Glomerular visceral epithelial cell (primary cell): ENCODE results near the gene ZAP70.

Source experiments
- DNase-seq: peaks from one replicate; pipeline ENCODE4 v3.0.0-alpha.2; 2016; ENCODE audit errors: extremely low spot score

The ZAP70 gene

DNA sequence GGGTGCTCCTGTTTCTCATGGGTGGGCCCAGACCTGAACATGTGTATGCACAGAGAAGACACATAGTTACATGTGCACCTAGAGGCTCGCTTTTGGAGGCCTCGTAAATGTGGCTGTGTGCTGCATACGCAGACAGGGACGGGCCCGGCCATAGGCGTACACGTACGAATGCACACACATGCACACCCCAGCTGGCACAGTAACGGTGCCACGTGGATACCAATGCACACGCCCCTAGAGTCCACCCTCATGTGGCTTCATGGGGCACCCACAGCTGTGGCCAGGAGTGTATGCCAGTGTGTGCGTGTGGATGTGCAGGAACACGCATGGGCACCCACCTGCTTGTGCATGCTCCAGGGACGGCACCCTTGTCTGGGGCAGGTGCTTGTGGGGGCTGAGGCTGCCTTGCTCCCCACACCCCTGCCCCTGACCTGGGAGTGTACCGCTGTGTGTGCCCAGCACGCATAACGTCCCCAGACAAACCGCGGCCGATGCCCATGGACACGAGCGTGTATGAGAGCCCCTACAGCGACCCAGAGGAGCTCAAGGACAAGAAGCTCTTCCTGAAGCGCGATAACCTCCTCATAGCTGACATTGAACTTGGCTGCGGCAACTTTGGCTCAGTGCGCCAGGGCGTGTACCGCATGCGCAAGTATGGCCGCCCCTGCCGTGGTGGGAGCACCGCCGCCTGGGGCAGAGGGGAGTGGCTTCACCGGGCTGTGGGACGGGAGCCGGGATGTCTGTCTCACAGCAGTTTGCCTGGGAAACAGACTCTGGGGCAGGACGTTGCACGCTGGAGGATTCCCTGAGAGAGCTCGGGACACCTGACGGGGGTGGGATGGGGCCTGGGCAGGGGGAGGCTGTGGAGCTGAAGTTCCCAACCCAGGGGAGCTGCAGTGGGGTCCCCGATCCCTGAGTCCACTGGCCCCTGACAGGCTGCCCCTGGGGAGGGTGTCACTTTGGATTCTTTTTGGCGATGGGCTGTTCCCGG, 21.0 kb downstream of the ZAP70 start:
- no peak for DNase-seq

DNA sequence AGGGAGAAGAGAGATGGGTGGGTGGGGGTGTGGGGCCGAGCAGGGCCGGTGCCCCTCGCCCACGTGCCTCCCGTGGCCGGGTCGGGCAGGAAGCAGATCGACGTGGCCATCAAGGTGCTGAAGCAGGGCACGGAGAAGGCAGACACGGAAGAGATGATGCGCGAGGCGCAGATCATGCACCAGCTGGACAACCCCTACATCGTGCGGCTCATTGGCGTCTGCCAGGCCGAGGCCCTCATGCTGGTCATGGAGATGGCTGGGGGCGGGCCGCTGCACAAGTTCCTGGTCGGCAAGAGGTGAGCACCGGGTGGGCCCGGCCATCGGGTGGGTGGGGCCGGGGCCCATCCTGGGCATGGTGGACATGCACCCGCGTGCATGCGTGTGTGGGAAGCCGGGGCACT, 21.8 kb downstream of the ZAP70 start:
- DNase-seq = no peak

DNA sequence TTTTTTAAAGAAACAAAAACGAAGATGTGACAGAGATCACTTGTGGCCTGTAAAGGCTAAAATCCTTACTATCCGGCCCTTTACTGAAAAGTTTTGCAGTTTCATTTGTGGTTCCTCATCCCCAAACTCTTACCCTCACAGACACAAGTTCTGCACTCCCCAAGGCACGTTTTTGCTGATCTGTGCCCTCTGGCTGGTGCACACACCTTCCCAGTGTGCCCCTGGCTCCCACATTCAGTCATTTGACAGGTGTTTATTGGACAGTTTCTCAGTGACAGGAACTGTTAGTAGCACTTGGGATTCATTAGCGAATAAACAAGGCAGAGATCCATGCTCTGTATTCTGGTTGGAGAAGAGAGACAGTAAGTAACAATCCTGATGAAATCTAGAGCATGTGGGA, 22.8 kb downstream of the ZAP70 start:
- no peak for DNase-seq

DNA sequence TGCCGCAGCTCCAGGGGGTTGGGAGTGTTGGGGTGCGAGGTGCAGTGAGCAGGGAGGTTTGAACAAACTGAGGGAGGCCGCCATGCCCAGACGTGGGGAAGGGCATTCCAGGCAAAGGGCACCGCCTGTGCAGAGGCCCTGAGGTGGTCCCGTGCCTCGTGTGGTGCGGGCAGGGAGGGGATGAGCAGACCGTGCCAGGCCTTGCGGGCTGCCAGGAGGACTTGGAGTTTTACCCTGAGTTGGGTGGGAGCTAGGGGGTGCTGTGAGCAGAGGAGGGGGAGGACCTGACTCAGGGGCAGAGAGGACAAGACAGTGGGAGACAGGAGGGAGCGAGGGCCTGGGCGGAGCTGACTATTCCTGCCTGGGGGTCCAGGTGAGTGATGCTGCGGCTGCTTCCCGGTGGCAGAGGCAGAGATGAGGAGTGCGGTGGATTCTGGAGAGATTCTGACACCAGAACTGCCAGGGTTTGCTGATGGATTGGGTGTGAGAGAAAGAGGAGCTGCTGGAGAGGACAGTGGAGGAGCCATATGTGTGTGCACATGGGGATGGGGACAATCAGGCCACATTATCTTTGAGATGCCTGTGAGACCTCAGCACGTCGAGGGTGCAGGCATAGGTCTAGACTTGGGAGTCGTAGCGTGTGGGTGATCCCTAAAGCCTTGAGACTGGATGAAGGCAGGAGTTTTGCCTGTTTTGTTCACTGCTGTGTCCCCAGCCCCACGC, 23.4 kb downstream of the ZAP70 start:
- DNase-seq = no peak

DNA sequence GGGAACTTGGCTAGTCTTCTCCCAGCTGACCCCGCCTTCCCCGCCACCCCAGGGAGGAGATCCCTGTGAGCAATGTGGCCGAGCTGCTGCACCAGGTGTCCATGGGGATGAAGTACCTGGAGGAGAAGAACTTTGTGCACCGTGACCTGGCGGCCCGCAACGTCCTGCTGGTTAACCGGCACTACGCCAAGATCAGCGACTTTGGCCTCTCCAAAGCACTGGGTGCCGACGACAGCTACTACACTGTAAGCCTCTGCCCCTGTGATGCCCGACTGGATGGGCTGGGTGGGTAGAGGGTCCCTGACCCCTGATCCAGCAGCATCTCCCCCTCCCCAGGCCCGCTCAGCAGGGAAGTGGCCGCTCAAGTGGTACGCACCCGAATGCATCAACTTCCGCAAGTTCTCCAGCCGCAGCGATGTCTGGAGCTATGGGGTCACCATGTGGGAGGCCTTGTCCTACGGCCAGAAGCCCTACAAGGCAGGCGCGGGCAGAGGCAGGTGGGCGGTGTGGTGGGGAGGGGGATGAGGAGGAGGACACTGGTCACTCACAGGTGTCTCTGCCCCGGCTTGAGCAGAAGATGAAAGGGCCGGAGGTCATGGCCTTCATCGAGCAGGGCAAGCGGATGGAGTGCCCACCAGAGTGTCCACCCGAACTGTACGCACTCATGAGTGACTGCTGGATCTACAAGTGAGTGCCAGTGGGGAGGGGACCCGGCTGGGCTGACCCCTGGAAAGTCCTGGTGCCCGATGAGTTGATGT, 24.2 kb downstream of the ZAP70 start:
- DNase-seq = no peak

DNA sequence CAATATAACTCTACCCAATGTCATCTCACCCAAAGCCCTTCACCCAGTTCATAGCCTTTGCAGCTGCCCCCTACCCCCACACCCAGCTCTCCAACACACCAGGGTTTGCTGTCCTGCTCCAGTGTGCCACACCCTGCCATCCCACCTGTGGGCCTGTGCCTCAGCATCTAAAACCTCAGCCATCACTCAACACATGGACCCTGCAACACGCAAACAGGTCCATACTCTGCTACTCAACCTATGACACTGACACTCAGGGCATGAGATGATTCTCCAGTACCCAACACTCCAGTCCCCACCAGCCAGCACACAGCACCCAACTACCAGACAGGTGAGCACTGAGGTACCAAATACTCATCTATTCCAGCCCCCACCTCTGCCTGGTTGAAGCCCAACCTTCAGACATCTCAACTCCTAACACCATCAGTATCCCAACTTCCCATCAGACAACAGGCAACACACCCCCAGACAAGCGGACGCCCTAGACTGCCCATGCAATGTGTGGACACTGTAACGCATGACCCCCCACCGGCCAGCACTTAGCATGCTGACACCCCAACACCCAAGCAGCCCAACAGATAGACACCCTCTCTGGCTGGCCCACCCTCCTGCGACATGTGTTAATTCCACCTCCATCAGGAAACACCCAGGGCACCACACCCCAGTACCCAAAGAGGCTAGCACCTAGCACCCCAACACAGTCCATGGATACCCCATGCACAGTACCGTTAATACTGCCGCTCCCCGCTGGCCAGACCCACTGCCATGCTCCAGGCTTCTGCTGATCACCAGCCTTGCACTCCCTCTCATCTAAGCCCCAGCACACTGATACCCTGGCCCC, 25.0 kb downstream of the ZAP70 start:
- DNase-seq = no peak

DNA sequence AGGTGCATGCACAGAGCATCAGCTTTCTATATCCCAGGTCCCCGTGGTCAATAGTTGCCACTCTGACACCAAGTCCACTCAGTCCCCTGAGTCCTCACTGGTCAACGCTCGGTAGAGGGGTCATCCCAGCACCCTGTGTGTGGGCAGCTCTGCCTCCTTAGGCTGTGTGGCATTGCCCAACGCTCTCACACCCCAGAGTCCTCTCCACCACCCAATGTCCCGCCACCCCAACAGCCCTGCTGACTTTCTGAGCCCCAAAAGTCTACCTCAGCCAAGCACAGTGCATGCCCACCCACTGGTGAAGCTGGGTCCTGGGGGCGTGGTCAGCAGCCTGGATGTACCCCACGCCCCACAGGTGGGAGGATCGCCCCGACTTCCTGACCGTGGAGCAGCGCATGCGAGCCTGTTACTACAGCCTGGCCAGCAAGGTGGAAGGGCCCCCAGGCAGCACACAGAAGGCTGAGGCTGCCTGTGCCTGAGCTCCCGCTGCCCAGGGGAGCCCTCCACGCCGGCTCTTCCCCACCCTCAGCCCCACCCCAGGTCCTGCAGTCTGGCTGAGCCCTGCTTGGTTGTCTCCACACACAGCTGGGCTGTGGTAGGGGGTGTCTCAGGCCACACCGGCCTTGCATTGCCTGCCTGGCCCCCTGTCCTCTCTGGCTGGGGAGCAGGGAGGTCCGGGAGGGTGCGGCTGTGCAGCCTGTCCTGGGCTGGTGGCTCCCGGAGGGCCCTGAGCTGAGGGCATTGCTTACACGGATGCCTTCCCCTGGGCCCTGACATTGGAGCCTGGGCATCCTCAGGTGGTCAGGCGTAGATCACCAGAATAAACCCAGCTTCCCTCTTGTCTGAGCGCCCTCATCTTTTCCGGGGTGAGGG, 25.9 kb downstream of the ZAP70 start:
- no peak for DNase-seq

DNA sequence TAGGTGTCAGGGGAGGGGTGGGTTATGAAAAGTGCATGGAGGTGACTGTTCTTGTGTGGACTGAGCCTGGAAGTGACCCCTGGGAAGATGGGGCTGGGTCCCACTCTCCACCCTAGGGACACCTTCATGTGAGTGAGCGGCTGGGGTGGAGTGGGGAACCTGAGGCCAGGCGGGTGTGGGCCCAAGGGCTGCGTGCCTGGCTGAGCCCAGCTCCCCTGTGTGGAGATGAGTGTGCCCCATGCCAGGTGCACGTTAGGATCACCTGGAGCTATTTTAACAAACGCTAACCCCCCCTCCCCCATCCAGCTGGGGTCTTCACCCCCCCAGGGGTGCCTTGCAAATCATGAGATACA, 26.5 kb downstream of the ZAP70 start:
- no peak for DNase-seq

DNA sequence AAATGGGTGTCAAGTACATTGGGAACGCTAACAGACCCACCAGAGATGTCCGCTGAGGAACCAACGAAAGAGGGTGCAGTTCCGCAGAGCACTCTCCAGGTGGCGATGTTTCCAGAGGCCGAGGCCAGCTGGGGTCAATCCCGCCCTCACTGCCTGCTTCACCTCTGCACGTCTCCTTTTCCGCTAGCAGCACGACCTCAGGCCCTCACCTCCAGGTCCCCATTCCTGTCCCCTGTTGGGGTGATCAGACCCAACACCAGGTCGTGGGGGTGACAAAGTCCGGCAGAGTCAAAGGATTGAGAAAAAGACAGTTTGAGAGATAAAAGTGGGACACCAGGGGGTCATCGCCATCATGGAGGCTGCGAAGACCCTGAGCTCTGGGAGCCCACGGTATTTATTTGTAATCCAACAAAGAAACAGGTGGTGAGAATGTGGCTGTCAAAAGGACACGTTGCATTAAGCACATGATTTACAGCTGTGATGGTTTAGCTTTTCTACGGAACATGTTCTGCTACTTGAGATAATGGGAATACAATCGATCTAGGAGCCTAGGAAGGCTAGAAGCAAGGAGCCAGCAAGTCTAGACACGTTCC, 27.3 kb downstream of the ZAP70 start:
- DNase-seq = peak; percentile 46

DNA sequence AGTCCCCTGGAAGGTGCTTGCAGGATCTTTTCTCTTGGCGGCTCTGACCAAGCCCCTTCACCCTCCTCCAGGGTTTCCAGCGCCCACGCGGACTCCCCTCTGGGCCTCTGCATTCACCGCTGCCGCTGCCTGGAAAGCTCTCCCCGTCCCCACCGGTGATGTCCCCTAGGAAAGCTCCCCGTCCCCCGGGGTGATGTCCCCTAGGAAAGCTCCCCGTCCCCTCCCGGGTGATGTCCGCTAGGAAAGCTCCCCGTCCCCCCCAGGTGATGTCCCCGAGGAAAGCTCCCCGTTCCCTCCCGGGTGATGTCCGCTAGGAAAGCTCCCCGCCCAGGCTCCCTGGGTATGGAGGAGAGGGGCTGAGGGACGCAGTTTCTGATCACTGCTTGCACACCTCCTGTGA, 27.9 kb downstream of the ZAP70 start:
- DNase-seq = no peak

DNA sequence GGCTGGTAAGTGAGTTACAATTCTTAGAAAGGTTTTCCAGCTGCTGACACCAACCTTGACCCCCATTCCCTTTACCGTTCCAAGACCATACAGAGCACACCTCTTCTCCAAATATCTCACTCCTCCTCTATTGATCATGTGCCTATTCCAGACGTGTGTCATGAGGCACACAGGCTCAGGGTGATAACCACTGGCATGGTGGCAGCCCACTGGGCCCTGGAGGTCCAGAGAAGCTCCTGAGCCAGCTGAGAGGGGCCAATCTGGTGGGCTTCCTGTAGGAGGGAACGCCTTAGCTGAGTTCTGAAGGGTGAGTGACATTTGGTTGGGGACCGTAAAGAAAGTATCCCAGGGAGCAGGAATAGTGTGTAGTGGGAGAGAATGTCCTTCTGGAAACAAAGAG, 28.3 kb downstream of the ZAP70 start:
- DNase-seq = no peak

DNA sequence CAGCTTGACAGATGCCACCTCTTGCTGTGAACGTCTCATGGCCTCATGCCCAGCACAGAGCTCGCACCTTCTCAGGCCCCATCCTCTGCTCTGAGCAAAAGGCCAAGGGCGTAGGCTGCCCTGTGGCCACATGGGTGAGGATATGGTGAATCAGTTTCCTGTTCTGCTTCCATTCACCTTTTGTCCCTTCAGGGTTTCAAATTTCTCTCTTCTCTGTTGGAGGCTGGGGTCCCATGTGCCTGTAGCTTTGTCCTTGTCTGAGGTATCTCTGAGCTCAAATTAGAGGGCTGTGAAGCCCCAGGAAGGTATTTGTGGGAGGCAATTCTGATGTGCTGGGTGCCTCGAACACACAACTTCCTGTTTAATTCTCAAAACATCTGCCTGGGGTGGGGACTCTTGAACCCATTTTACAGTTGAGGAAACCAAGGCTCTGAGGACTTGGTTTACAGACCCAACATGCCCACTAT, 29.0 kb downstream of the ZAP70 start:
- DNase-seq = no peak

DNA sequence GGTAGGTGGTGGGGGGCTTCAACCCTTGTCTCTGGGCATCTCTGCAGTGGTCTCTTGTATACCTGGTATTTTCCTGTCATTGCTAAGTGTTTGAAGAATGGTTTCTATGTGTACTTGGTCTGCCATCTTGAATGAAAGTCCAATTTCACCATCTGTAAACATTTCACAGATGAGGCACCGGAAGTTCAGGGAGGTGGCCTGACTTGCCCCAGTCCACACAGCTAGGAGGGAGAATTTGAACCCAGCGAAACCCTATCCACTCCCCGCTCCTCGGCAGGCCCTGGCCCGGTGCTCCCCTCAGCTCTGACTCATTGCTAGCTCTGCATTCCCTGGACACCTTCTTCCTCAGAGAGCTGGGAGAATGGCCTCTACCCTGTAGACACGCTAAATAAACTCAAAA, 30.5 kb downstream of the ZAP70 start:
- no peak for DNase-seq

DNA sequence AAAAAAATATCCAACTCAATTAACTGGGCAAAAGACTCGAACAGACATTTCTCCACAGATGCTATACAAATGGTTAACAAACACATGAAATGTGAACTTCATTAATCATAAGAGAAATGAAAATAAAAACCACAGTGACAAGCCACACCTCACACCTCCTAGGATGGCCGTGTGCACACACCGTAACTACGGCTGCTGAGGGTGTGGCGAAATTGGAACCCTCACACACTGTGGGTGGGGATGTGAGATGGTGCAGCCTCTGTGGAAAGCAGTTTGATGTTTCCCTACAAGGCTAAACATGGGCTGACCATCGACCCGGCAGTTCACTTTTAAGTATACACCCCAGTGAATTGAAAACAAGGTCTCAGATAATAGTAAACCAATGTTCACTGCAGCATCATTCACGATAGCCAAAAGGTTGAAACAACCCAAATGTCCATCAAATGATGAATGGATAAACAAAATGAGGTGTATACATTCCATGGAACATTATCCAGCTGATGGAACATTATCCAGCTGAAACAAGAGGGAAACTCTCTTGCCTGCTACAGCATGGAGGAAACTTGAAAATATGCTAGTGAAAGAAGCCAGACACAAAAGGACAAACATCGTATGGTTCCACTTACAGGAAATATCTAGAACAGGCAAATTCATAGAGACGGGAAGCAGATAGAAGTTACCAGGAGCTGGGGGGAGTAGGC, 32.2 kb downstream of the ZAP70 start:
- DNase-seq = no peak

DNA sequence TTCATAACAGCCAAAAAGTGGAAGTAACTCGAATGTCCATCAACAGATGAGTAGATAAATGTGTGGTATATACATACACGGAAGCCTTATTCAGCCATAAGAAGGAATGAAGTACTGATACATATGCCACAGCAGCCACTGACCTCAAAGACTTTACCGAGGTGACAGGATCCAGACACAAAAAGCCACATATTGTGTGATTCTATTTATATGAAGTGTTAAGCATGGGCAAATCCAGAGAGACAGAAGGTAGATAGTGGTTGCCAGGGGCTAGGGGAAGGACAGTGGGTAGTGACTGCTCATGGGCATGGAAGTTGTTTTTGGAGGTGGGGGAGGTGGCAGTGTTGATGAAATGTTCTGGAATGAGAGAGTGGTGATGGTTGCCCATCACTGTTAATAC, 33.9 kb downstream of the ZAP70 start:
- DNase-seq = no peak

DNA sequence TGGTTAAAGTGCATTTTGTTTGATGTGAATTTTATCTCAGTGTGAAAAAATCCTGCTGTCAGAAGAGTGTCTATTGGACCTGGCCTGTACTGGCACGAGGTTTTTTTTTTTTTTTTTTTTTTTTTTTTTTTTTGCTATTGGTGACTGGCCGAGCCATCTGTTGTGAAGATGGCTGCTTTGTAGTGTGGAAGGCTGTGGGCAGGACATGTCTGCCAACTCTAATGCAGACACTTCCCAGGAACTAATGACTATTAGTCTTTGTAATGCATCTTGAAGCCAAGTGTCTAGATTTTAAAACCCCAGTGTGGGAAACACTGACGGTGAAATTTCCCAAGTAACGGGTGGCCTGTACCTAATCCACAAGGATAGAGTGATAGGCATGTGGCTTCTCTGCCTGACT, 34.3 kb downstream of the ZAP70 start:
- no peak for DNase-seq

DNA sequence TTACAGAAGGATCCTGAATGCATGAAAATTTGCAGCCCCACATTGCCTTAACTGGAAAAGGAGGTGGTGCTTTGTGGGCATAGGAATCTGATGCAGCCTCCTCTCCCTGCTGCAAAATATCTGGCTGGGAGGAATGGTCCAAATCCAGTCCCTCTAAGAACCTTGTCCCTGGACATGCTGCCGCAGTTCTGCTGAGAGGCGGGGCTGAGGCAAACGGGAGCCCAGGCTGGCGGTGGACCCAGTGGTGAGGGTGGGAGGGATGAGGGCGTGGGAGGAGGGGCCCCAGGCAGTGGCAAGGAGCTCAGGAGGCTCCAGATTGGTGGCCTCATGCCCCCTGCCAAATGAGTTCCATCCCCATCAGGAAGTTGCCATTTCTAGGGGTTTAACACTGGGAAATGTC, 36.2 kb downstream of the ZAP70 start:
- DNase-seq = no peak

DNA sequence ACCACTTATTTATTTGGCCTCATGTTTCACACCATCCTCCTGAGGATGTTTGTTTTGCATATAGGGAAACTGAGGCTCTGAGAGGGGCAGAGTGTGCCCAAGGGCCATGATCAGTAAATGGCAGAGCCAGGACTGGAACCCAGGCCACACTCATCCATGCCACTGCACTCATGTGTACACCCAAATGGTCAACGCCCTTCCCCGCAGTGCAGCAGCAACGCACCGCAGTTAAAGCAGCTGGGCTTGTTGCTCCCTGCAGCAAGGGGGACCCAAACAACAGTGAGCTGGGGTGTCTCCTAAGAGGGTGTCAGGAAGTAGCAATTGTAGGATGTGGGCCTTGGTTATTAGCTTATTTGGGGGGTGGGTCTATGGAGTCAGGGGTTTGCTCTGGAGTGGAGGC, 36.6 kb downstream of the ZAP70 start:
- no peak for DNase-seq

DNA sequence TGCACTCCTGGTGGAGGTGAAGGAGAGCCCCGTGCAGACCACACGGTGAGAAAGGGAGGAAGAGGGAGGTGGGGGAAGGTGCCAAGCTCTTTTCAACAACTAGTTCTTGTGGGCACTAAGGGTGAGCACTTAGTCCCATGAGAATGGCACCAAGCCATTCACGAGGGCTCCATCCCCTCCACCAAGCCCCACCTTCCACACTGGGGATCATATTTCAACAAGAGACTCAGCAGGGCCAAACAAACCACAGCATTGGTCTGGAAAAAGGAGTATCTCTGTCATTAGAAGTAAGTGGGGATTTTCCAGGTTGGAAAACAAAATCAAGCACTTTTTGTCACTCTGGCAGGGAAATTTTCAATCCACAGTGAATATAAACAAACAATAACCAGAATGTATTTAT, 38.4 kb downstream of the ZAP70 start:
- DNase-seq = peak; percentile 30
